HEK293 (cell line): ENCODE measurements around the gene CCDC180.

Experiments used
- CTCF ChIA-PET: fragments of 350-600 bp; formaldehyde crosslinking; extraction: SDS; loops from one replicate; lab custom pipeline; 2021; ENCODE audit warnings: antibody characterized with exemption; lab: Yijun Ruan, JAX
- POLR2A ChIA-PET: fragments of 300-600 bp; formaldehyde crosslinking; extraction: SDS; loops from one replicate; lab custom pipeline; 2020; ENCODE audit warnings: antibody characterized with exemption, inconsistent platforms; lab: Yijun Ruan, JAX
- H3K27ac ChIP-seq: fragments of 200-500 bp; sonication (Bioruptor generic); 2 replicates; pipeline ENCODE4 v1.5.1; 2014; ENCODE audit warnings: low read depth, low read length, control low read depth, inconsistent platforms; ENCODE audit errors: extremely low read depth
- H3K36me3 ChIP-seq, 2 experiments: fragments of 200-500 bp in 1 of 2; sonication (Bioruptor generic) in 1 of 2; 1 replicate in 1 of 2; 2 replicates in 1 of 2; pipeline ENCODE4 v1.5.1; 2014 to 2017; ENCODE audit warnings: inconsistent platforms in 2 of 2, low read length in 2 of 2; ENCODE audit not compliant: control insufficient read depth in 2 of 2, insufficient read depth in 1 of 2
- H3K4me1 ChIP-seq: fragments of 200-500 bp; sonication (Bioruptor generic); 2 replicates; pipeline ENCODE4 v1.5.1; 2014; ENCODE audit warnings: mild to moderate bottlenecking, low read length, inconsistent platforms; ENCODE audit not compliant: control insufficient read depth, insufficient read depth
- H3K4me3 ChIP-seq: 2 replicates; pipeline ENCODE4 v1.5.1; 2011; ENCODE audit warnings: low read depth, mild to moderate bottlenecking, control low read depth, low read length, moderate library complexity
- H3K9me3 ChIP-seq: fragments of 200-500 bp; sonication (Bioruptor generic); 2 replicates; pipeline ENCODE4 v1.5.1; 2014; ENCODE audit warnings: low read depth, low read length, inconsistent platforms; ENCODE audit not compliant: control insufficient read depth, insufficient read depth
- BCL11A ChIP-seq: fragments of 450-650 bp; formaldehyde crosslinking; IDR thresholded peaks from 2 replicates; pipeline ENCODE4 v1.5.1; 2016; ENCODE audit warnings: low read depth, missing biosample characterization, missing genetic modification characterization
- BCL6B ChIP-seq: fragments of 450-650 bp; formaldehyde crosslinking; IDR thresholded peaks from 2 replicates; pipeline ENCODE4 v1.5.1; 2017; ENCODE audit warnings: missing biosample characterization, missing genetic modification characterization
- EGR2 ChIP-seq: fragments of 450-650 bp; formaldehyde crosslinking; IDR thresholded peaks from 2 replicates; pipeline ENCODE4 v1.5.1; 2016; ENCODE audit warnings: low read depth, missing biosample characterization, missing genetic modification characterization
- ELK4 ChIP-seq: IDR thresholded peaks from 2 replicates; pipeline ENCODE4 v1.6.1; 2011; ENCODE audit warnings: mild to moderate bottlenecking, low read depth, low read length, borderline replicate concordance
- GLI2 ChIP-seq: fragments of 450-650 bp; formaldehyde crosslinking; IDR thresholded peaks from 2 replicates; pipeline ENCODE4; 2017; ENCODE audit warnings: missing biosample characterization, missing genetic modification characterization, low read depth, borderline replicate concordance
- ZBTB17 ChIP-seq: fragments of 450-650 bp; formaldehyde crosslinking; IDR thresholded peaks from 2 replicates; pipeline ENCODE4 v1.5.1; 2016; ENCODE audit warnings: missing biosample characterization, missing genetic modification characterization
- ZBTB21 ChIP-seq: fragments of 450-650 bp; formaldehyde crosslinking; IDR thresholded peaks from 2 replicates; pipeline ENCODE4 v1.5.1; 2017; ENCODE audit warnings: missing biosample characterization, missing genetic modification characterization
- ZIC2 ChIP-seq: fragments of 450-650 bp; formaldehyde crosslinking; IDR thresholded peaks from 2 replicates; pipeline ENCODE4 v1.5.1; 2016; ENCODE audit warnings: missing biosample characterization, missing genetic modification characterization
- ZNF221 ChIP-seq: fragments of 450-650 bp; formaldehyde crosslinking; IDR thresholded peaks from 2 replicates; pipeline ENCODE4 v1.5.1; 2017; ENCODE audit warnings: missing biosample characterization, missing genetic modification characterization, borderline replicate concordance
- ZNF248 ChIP-seq: fragments of 450-650 bp; formaldehyde crosslinking; IDR thresholded peaks from 2 replicates; pipeline ENCODE4 v1.5.1; 2017; ENCODE audit warnings: missing biosample characterization, missing genetic modification characterization
- ZNF324 ChIP-seq: fragments of 450-650 bp; formaldehyde crosslinking; IDR thresholded peaks from 2 replicates; pipeline ENCODE4 v1.5.1; 2016; ENCODE audit warnings: missing biosample characterization, missing genetic modification characterization
- ZNF391 ChIP-seq: fragments of 450-650 bp; formaldehyde crosslinking; IDR thresholded peaks from 2 replicates; pipeline ENCODE4 v1.5.1; 2016; ENCODE audit warnings: low read depth, missing biosample characterization, missing genetic modification characterization, borderline replicate concordance
- ZNF398 ChIP-seq: fragments of 450-650 bp; formaldehyde crosslinking; IDR thresholded peaks from 2 replicates; pipeline ENCODE4 v1.5.1; 2017; ENCODE audit warnings: missing biosample characterization, missing genetic modification characterization
- ZNF558 ChIP-seq: fragments of 450-650 bp; formaldehyde crosslinking; IDR thresholded peaks from 2 replicates; pipeline ENCODE4 v1.5.1; 2016; ENCODE audit warnings: missing biosample characterization, missing genetic modification characterization
- ZNF571 ChIP-seq: fragments of 450-650 bp; formaldehyde crosslinking; IDR thresholded peaks from 2 replicates; pipeline ENCODE4 v1.5.0; 2017; ENCODE audit warnings: missing biosample characterization, missing genetic modification characterization
- ZNF626 ChIP-seq: fragments of 450-650 bp; sonication (Bioruptor Pico); formaldehyde crosslinking; IDR thresholded peaks from 2 replicates; pipeline ENCODE4 v1.5.1; 2018; ENCODE audit warnings: missing biosample characterization, missing genetic modification characterization, inconsistent platforms
- ZNF692 ChIP-seq: fragments of 450-650 bp; formaldehyde crosslinking; IDR thresholded peaks from 2 replicates; pipeline ENCODE4 v1.5.1; 2016; ENCODE audit warnings: missing biosample characterization, missing genetic modification characterization
- ZNF768 ChIP-seq: fragments of 450-650 bp; formaldehyde crosslinking; IDR thresholded peaks from 2 replicates; pipeline ENCODE4 v1.5.1; 2018; ENCODE audit warnings: missing biosample characterization, mild to moderate bottlenecking, missing genetic modification characterization
- ZNF837 ChIP-seq: fragments of 450-650 bp; formaldehyde crosslinking; IDR thresholded peaks from 2 replicates; pipeline ENCODE4 v1.5.1; 2016; ENCODE audit warnings: missing biosample characterization, missing genetic modification characterization
- ZNF843 ChIP-seq: fragments of 450-650 bp; formaldehyde crosslinking; IDR thresholded peaks from 2 replicates; pipeline ENCODE4 v1.5.1; 2016; ENCODE audit warnings: missing biosample characterization, missing genetic modification characterization
- ZSCAN5A ChIP-seq: fragments of 450-650 bp; formaldehyde crosslinking; IDR thresholded peaks from 2 replicates; pipeline ENCODE4 v1.5.1; 2016; ENCODE audit warnings: missing biosample characterization, missing genetic modification characterization

Gene CCDC180

GRCh38 chr9:97284798-97285197 lies 22.7 kb upstream of the CCDC180 start:
- ChIA-PET POLR2A (no interaction called here), CTCF (interaction anchor here (0.7 to 1.0 kb wide), 3 partner anchors 10 to 428 kb away, joined by 3 read pairs; no protein-coding TSS in a partner anchor)
- H3K27ac ChIP-seq, result no peak overlapping the region
- H3K4me3 ChIP-seq, result no peak overlapping the region
- H3K36me3 ChIP-seq, result peaks cover 0 to 42% of the 10 kb centered on the region in 2 experiments; a peak in 1 of 3 replicates
- H3K4me1 ChIP-seq, result no peaks in the 10 kb centered on the region
- TF ChIP-seq BCL11A (tag by site-specific recombination), result no peak
- no peak for TF ChIP-seq ZNF248 (tag by site-specific recombination)
- no peak for TF ChIP-seq ZNF558 (tag by site-specific recombination)
- TF ChIP-seq ZNF768 (tag by site-specific recombination), result no peak
- TF ChIP-seq ZNF324, result no peak
- TF ChIP-seq ZNF837 (tag by site-specific recombination), result no peak
- TF ChIP-seq ZNF843 (tag by site-specific recombination), result no peak
- TF ChIP-seq ZNF626 (tag by site-specific recombination), result no peak
- TF ChIP-seq ZNF571, result no peak
- no peaks in the 10 kb centered on the region for H3K9me3 ChIP-seq

- no peaks in the 10 kb centered on the region for H3K4me1 ChIP-seq
- POLR2A ChIA-PET, result no interaction called here
- no peak overlapping the region for H3K27ac ChIP-seq
- no peaks in the 10 kb centered on the region for H3K9me3 ChIP-seq
- peaks cover 0 to 42% of the 10 kb centered on the region in 2 experiments; a peak in 1 of 3 replicates for H3K36me3 ChIP-seq
- no peak overlapping the region for H3K4me3 ChIP-seq
- TF ChIP-seq BCL6B (tag by site-specific recombination) (no peak), ZNF221 (tag by site-specific recombination) (no peak)
- TF ChIP-seq, all 188 proteins: peak for 0
- CTCF ChIA-PET, result interaction anchor here (0.9 kb wide), 1 partner anchor 12 kb away, joined by 3 read pairs; no protein-coding TSS in a partner anchor
Observed at GRCh38 chr9:97292200-97292599, 15.3 kb upstream of the CCDC180 start.

- H3K27ac ChIP-seq, result no peak overlapping the region
- no peaks in the 10 kb centered on the region for H3K9me3 ChIP-seq
- no peaks in the 10 kb centered on the region for H3K4me1 ChIP-seq
- H3K36me3 ChIP-seq, result peaks cover 0 to 33% of the 10 kb centered on the region in 2 experiments; a peak in 1 of 3 replicates
- TF ChIP-seq ZNF692 (tag by site-specific recombination) (no peak), EGR2 (tag by site-specific recombination) (0 out of 2 replicates have a peak, but pooled peaks have one; percentile 19)
- H3K4me3 ChIP-seq, result no peak overlapping the region
- ChIA-PET CTCF (no interaction called here), POLR2A (interaction anchor here (0.6 kb wide), 1 partner anchor 608 kb away, joined by 3 read pairs; no protein-coding TSS in a partner anchor)
Observed at GRCh38 chr9:97293207-97293721, 14.2 kb upstream of the CCDC180 start.

- ChIA-PET POLR2A (no interaction called here), CTCF (no interaction called here)
- H3K4me1 ChIP-seq, result no peaks in the 10 kb centered on the region
- TF ChIP-seq ELK4 (no peak), ZBTB21 (tag by site-specific recombination) (no peak), ZIC2 (tag by site-specific recombination) (no peak), ZNF843 (tag by site-specific recombination) (no peak), ZSCAN5A (tag by site-specific recombination) (no peak), ZBTB17 (no peak), ZNF398 (no peak), GLI2 (no peak), ZNF391 (tag by site-specific recombination) (no peak)
- H3K36me3 ChIP-seq, result peaks cover 0 to 28% of the 10 kb centered on the region in 2 experiments; a peak in 1 of 3 replicates
- no peak overlapping the region for H3K4me3 ChIP-seq
- no peak overlapping the region for H3K27ac ChIP-seq
- no peaks in the 10 kb centered on the region for H3K9me3 ChIP-seq
Observed at GRCh38 chr9:97293818-97294217, 13.6 kb upstream of the CCDC180 start.
